Parathyroid adenoma (tissue), 2 donors: Measurements from ENCODE around the gene EID1.

Experiments
- H2AFZ ChIP-seq: fragments of 300-600 bp; sonication (generic); one replicate; pipeline ENCODE4 v1.7.0; 2017; ENCODE audit warnings: antibody characterized with exemption, mild to moderate bottlenecking
- H3K27ac ChIP-seq: fragments of 300-600 bp; sonication (generic); one replicate; pipeline ENCODE4 v1.7.0; 2017
- H3K27me3 ChIP-seq: fragments of 300-600 bp; sonication (generic); one replicate; pipeline ENCODE4 v1.7.0; 2017; ENCODE audit warnings: low read length; ENCODE audit not compliant: control insufficient read depth, insufficient read depth
- H3K36me3 ChIP-seq: fragments of 300-600 bp; sonication (generic); one replicate; pipeline ENCODE4 v1.7.0; 2017; ENCODE audit warnings: low read length; ENCODE audit not compliant: control insufficient read depth, insufficient read depth
- H3K4me1 ChIP-seq: fragments of 300-600 bp; sonication (generic); one replicate; pipeline ENCODE4 v1.7.0; 2017; ENCODE audit warnings: control low read depth
- H3K4me2 ChIP-seq: fragments of 300-600 bp; sonication (generic); one replicate; pipeline ENCODE4 v1.7.0; 2017; ENCODE audit warnings: low read length
- H3K4me3 ChIP-seq: fragments of 300-600 bp; sonication (generic); one replicate; pipeline ENCODE4 v1.7.0; 2017; ENCODE audit warnings: low read depth, low read length
- H3K79me2 ChIP-seq: fragments of 300-600 bp; sonication (generic); one replicate; pipeline ENCODE4 v1.7.0; 2017; ENCODE audit warnings: control low read depth
- H3K9ac ChIP-seq: fragments of 300-600 bp; sonication (generic); one replicate; pipeline ENCODE4 v1.7.0; 2017; ENCODE audit warnings: mild to moderate bottlenecking
- H3K9me3 ChIP-seq: fragments of 300-600 bp; sonication (generic); one replicate; pipeline ENCODE4 v1.7.0; 2017; ENCODE audit warnings: low read length; ENCODE audit not compliant: control insufficient read depth
- CTCF ChIP-seq: fragments of 300-600 bp; sonication (generic); IDR thresholded peaks from one replicate; pipeline ENCODE4 v1.7.0; 2017; ENCODE audit warnings: antibody characterized with exemption, mild to moderate bottlenecking
- donor health status: primary hyperparathyroidism.

The EID1 gene

GRCh38 chr15:48875241-48875960, 2.5 kb upstream of the EID1 start:
- Histone ChIP-seq H3K36me3 (no peaks in the 10 kb centered on the region), H3K9ac (no peak overlapping the region), H3K4me2 (no peak overlapping the region), H3K4me1 (peaks cover 5% of the 10 kb centered on the region), H3K4me3 (no peak overlapping the region), H3K27ac (no peak overlapping the region), H2AFZ (no peak overlapping the region), H3K9me3 (no peaks in the 10 kb centered on the region), H3K79me2 (no peaks in the 10 kb centered on the region), H3K27me3 (no peaks in the 10 kb centered on the region)
- TF ChIP-seq CTCF = no peak

- TF ChIP-seq CTCF = no peak
- H3K27me3 ChIP-seq = no peaks in the 10 kb centered on the region
- no peak overlapping the region for H3K4me3 ChIP-seq
- H3K27ac ChIP-seq = no peak overlapping the region
- no peak overlapping the region for H3K4me2 ChIP-seq
- no peaks in the 10 kb centered on the region for H3K36me3 ChIP-seq
- H3K9ac ChIP-seq = no peak overlapping the region
- H3K4me1 ChIP-seq = peaks cover 5% of the 10 kb centered on the region
- H2AFZ ChIP-seq = no peak overlapping the region
- no peaks in the 10 kb centered on the region for H3K9me3 ChIP-seq
- no peaks in the 10 kb centered on the region for H3K79me2 ChIP-seq
Measured at GRCh38 chr15:48876057-48876456, 1.9 kb upstream of the EID1 start.

- Histone ChIP-seq H3K27ac (no peak overlapping the region), H3K4me3 (no peak overlapping the region), H3K36me3 (no peaks in the 10 kb centered on the region), H2AFZ (no peak overlapping the region), H3K9me3 (no peaks in the 10 kb centered on the region), H3K4me1 (peaks cover 5% of the 10 kb centered on the region), H3K27me3 (no peaks in the 10 kb centered on the region), H3K79me2 (no peaks in the 10 kb centered on the region), H3K4me2 (no peak overlapping the region), H3K9ac (no peak overlapping the region)
- no peak for TF ChIP-seq CTCF
Measured at GRCh38 chr15:48880070-48880634, 2.2 kb downstream of the EID1 start.

- no peak for TF ChIP-seq CTCF
- H3K9me3 ChIP-seq = no peaks in the 10 kb centered on the region
- H3K4me1 ChIP-seq = peaks cover 5% of the 10 kb centered on the region
Measured at GRCh38 chr15:48883699-48884098, 5.8 kb downstream of the EID1 start.

GRCh38 chr15:48887144-48887543, 9.2 kb downstream of the EID1 start:
- H3K27ac ChIP-seq = no peak overlapping the region
- no peak overlapping the region for H3K4me2 ChIP-seq
- no peaks in the 10 kb centered on the region for H3K36me3 ChIP-seq
- no peak for TF ChIP-seq CTCF
- no peaks in the 10 kb centered on the region for H3K4me1 ChIP-seq
- no peak overlapping the region for H2AFZ ChIP-seq
- no peaks in the 10 kb centered on the region for H3K27me3 ChIP-seq
- H3K79me2 ChIP-seq = no peaks in the 10 kb centered on the region
- no peaks in the 10 kb centered on the region for H3K9me3 ChIP-seq
- no peak overlapping the region for H3K9ac ChIP-seq
- no peak overlapping the region for H3K4me3 ChIP-seq

More at GRCh38 chr15:48883699-48884098, 5.8 kb downstream of the EID1 start:
- Histone ChIP-seq H2AFZ (no peak overlapping the region), H3K36me3 (no peaks in the 10 kb centered on the region), H3K27ac (no peak overlapping the region), H3K27me3 (no peaks in the 10 kb centered on the region), H3K9ac (no peak overlapping the region), H3K4me3 (no peak overlapping the region), H3K4me2 (no peak overlapping the region), H3K79me2 (no peaks in the 10 kb centered on the region)
